ENCODE data around the gene INTS11. TPM values are rescaled to one million over a fixed set of nuclear protein-coding genes. Genes with fewer than 3 reads are reported as not detected.
A peak's percentile ranks its signal among the peaks of the same experiment; 100 is the strongest.

The INTS11 gene
- total and polyA plus RNA-seq, 9 of the 15 experiments (the other 6 are each of a cell fraction or from before 2014, with no cell fraction given) = 3.6 to 183 (median 110) TPM

DNA sequence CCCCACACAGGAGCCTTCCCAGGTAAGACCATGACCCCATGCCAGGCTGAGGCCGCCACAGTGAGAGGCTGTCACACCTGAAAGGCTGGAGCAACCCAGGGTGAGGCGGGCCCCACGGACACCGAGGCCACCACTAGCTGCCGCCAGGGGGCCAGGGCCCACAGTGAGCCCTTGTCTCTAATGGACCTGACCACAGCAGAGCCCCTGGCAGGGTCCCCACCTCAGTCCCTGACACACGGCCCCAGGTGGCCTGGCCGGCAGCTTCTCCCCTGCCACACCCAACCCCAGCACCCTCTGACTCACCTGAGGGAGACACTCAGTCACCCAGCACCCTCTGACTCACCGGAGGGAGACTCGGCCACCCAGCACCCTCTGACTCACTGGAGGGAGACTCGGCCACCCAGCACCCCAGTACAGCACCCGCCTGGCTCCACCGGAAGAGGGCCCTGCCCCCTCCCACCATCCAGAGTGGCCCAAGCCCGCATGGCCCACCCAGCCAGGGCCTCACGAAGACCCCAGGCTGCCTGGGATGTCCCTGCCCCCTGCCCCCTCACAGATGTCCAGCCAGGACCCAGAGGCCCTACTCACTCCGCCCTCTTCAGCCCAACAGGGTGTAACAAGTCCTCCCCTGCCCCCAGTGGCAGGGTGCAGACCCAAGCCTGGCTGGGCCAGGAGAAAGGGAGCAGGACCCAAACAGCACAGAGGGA is 20.3 kb upstream of the INTS11 start:
- Histone ChIP-seq H3K4me2 (ENCODE audit: insufficient read depth, low read length) (no peak overlapping the region), H3K9ac (ENCODE audit: insufficient read depth in 1 of 2, low read depth in 2 of 2, low read length in 2 of 2) (peak overlapping the region; percentile 10 to 98; a peak in 3 of 4 replicates), H3K9me1 (ENCODE audit: control insufficient read depth, insufficient read depth, low read length) (peaks cover 8% of the 10 kb centered on the region), H3K4me1 (replicated peaks in 1 of 2; ENCODE audit: control insufficient read depth in 2 of 2, insufficient read depth in 2 of 2, low read length in 2 of 2) (peaks cover 9 to 88% of the 10 kb centered on the region in 2 experiments; a peak in 3 of 5 replicates), H3K27ac (ENCODE audit: extremely low read depth, low read depth, low read length) (peak overlapping the region; percentile 46; the same call in 2 of the 3 replicates), H3K9me3 (replicated peaks; ENCODE audit: control insufficient read depth, insufficient read depth, low read depth, low read length) (0 out of 2 replicates have a peak, but pooled peaks cover 2% of the 10 kb centered on the region), H2AFZ (ENCODE audit: low read depth, low read length) (no peak overlapping the region), H3K36me3 (ENCODE audit: control insufficient read depth, insufficient read depth, low read length) (peaks cover 53% of the 10 kb centered on the region; the same call in 2 of the 3 replicates), H3K4me3 (no peak overlapping the region), H3K27me3 (ENCODE audit: control insufficient read depth in 2 of 2, insufficient read depth in 2 of 2, low read length in 2 of 2) (no peaks in the 10 kb centered on the region), H3K79me2 (ENCODE audit: control insufficient read depth, insufficient read depth, low read length) (peaks cover 65% of the 10 kb centered on the region), H4K20me1 (replicated peaks; ENCODE audit: control insufficient read depth, insufficient read depth, low read length) (peaks cover 47% of the 10 kb centered on the region; the same call in 1 of the 2 replicates)
- WGBS (ENCODE audit: insufficient coverage, low coverage, missing lambda C conversion rate) = 72% methylated on average over 15 of the region's 15 CpGs
- DNase-seq (ENCODE audit: extremely low read depth in 1 of 4, low spot score in 3 of 4) (peak; percentile 56 to 63 (median 60)), ATAC-seq (peak; percentile 59), FAIRE-seq (no peak)
- ChIA-PET CTCF (ENCODE audit: low intra/inter-chr PET ratio) (no interaction called here), POLR2A (interaction anchor here (0.6 to 4.8 kb wide), 5 partner anchors 9 to 447 kb away, joined by 3 to 22 read pairs (median 5); partner anchors contain the start of gene AURKAIP1)
- in situ Hi-C loops (cut with MboI) (no loop called here), intact Hi-C loops (cut with micrococcal nuclease) (no loop called here)
- BruUV-seq (replicated peaks) = no TSS peak
- TF ChIP-seq, protein P1, sequence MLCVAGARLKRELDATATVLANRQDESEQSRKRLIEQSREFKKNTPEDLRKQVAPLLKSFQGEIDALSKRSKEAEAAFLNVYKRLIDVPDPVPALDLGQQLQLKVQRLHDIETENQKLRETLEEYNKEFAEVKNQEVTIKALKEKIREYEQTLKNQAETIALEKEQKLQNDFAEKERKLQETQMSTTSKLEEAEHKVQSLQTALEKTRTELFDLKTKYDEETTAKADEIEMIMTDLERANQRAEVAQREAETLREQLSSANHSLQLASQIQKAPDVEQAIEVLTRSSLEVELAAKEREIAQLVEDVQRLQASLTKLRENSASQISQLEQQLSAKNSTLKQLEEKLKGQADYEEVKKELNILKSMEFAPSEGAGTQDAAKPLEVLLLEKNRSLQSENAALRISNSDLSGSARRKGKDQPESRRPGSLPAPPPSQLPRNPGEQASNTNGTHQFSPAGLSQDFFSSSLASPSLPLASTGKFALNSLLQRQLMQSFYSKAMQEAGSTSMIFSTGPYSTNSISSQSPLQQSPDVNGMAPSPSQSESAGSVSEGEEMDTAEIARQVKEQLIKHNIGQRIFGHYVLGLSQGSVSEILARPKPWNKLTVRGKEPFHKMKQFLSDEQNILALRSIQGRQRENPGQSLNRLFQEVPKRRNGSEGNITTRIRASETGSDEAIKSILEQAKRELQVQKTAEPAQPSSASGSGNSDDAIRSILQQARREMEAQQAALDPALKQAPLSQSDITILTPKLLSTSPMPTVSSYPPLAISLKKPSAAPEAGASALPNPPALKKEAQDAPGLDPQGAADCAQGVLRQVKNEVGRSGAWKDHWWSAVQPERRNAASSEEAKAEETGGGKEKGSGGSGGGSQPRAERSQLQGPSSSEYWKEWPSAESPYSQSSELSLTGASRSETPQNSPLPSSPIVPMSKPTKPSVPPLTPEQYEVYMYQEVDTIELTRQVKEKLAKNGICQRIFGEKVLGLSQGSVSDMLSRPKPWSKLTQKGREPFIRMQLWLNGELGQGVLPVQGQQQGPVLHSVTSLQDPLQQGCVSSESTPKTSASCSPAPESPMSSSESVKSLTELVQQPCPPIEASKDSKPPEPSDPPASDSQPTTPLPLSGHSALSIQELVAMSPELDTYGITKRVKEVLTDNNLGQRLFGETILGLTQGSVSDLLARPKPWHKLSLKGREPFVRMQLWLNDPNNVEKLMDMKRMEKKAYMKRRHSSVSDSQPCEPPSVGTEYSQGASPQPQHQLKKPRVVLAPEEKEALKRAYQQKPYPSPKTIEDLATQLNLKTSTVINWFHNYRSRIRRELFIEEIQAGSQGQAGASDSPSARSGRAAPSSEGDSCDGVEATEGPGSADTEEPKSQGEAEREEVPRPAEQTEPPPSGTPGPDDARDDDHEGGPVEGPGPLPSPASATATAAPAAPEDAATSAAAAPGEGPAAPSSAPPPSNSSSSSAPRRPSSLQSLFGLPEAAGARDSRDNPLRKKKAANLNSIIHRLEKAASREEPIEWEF (CRISPR knock-in tag; IDR thresholded peaks at IDR 0.05) = no peak
- TF ChIP-seq, protein P2, sequence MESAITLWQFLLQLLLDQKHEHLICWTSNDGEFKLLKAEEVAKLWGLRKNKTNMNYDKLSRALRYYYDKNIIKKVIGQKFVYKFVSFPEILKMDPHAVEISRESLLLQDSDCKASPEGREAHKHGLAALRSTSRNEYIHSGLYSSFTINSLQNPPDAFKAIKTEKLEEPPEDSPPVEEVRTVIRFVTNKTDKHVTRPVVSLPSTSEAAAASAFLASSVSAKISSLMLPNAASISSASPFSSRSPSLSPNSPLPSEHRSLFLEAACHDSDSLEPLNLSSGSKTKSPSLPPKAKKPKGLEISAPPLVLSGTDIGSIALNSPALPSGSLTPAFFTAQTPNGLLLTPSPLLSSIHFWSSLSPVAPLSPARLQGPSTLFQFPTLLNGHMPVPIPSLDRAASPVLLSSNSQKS (CRISPR knock-in tag; IDR thresholded peaks at IDR 0.05) = no peak
- TF ChIP-seq GATAD2B (IDR thresholded peaks at IDR 0.05; ENCODE audit: borderline replicate concordance) = no peak
- TF ChIP-seq POLR2G (IDR thresholded peaks at IDR 0.05; ENCODE audit: low read depth, low read length) = 0 out of 2 replicates have a peak, but pooled peaks have one; percentile 12
- TF ChIP-seq, protein P3, sequence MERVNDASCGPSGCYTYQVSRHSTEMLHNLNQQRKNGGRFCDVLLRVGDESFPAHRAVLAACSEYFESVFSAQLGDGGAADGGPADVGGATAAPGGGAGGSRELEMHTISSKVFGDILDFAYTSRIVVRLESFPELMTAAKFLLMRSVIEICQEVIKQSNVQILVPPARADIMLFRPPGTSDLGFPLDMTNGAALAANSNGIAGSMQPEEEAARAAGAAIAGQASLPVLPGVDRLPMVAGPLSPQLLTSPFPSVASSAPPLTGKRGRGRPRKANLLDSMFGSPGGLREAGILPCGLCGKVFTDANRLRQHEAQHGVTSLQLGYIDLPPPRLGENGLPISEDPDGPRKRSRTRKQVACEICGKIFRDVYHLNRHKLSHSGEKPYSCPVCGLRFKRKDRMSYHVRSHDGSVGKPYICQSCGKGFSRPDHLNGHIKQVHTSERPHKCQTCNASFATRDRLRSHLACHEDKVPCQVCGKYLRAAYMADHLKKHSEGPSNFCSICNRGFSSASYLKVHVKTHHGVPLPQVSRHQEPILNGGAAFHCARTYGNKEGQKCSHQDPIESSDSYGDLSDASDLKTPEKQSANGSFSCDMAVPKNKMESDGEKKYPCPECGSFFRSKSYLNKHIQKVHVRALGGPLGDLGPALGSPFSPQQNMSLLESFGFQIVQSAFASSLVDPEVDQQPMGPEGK (CRISPR knock-in tag; IDR thresholded peaks at IDR 0.05; ENCODE audit: borderline replicate concordance) = no peak
- TF ChIP-seq, protein P4, sequence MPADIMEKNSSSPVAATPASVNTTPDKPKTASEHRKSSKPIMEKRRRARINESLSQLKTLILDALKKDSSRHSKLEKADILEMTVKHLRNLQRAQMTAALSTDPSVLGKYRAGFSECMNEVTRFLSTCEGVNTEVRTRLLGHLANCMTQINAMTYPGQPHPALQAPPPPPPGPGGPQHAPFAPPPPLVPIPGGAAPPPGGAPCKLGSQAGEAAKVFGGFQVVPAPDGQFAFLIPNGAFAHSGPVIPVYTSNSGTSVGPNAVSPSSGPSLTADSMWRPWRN (IDR thresholded peaks at IDR 0.05; ENCODE audit: low read depth) = no peak
- no peak for TF ChIP-seq HDAC6 (IDR thresholded peaks at IDR 0.05; ENCODE audit: low read depth, low read length)
- TF ChIP-seq SAP30 (IDR thresholded peaks at IDR 0.05; ENCODE audit: borderline replicate concordance, insufficient read depth, low read depth, low read length, poor library complexity, severe bottlenecking) = no peak
- no peak for TF ChIP-seq ZNF217 (CRISPR knock-in tag; IDR thresholded peaks at IDR 0.05)
- no peak for TF ChIP-seq ZNF583 (CRISPR knock-in tag; IDR thresholded peaks at IDR 0.05)
- no peak for TF ChIP-seq LEF1 (IDR thresholded peaks at IDR 0.05)
- TF ChIP-seq ZSCAN32 (CRISPR knock-in tag; IDR thresholded peaks at IDR 0.05) = no peak

Measured in K562 (cell line).